DOHH2 (cell line): Measurements from ENCODE around the gene SMAD5.

ENCODE experiments used
- H3F3A ChIP-seq: fragments of 200-600 bp; sonication (generic), shearing (Covaris generic); 2 replicates; pipeline ENCODE4 v1.6.0; 2016; ENCODE audit warnings: antibody characterized with exemption, mild to moderate bottlenecking; ENCODE audit not compliant: control insufficient read depth, insufficient read depth
- H3K27ac ChIP-seq: fragments of 200-600 bp; sonication (generic); 2 replicates; pipeline ENCODE4 v1.5.1; 2014; ENCODE audit warnings: low read depth, mild to moderate bottlenecking, low read length, moderate library complexity
- H3K27me3 ChIP-seq: fragments of 200-600 bp; sonication (generic); 2 replicates; pipeline ENCODE4 v1.6.1; 2014; ENCODE audit warnings: mild to moderate bottlenecking, low read length, mixed read lengths; ENCODE audit not compliant: control insufficient read depth
- H3K36me3 ChIP-seq: fragments of 200-600 bp; sonication (generic); 2 replicates; pipeline ENCODE4 v1.6.1; 2014; ENCODE audit warnings: mild to moderate bottlenecking, low read length, moderate library complexity, mixed read lengths; ENCODE audit not compliant: control insufficient read depth
- H3K4me1 ChIP-seq: fragments of 200-600 bp; sonication (generic); 2 replicates; pipeline ENCODE4 v1.6.1; 2014; ENCODE audit warnings: mild to moderate bottlenecking, low read length, mixed read lengths; ENCODE audit not compliant: control insufficient read depth
- H3K4me2 ChIP-seq: fragments of 200-600 bp; sonication (generic); 2 replicates; pipeline ENCODE4 v1.6.0; 2014; ENCODE audit warnings: mild to moderate bottlenecking, low read length, moderate library complexity
- H3K4me3 ChIP-seq: fragments of 200-600 bp; sonication (generic); 2 replicates; pipeline ENCODE4 v1.5.1; 2014; ENCODE audit warnings: mild to moderate bottlenecking, low read length, mixed read lengths
- H3K79me2 ChIP-seq: fragments of 200-600 bp; sonication (generic); 2 replicates; pipeline ENCODE4 v1.6.1; 2014; ENCODE audit warnings: mild to moderate bottlenecking, low read length, mixed read lengths; ENCODE audit not compliant: control insufficient read depth
- H3K9me2 ChIP-seq: fragments of 200-600 bp; sonication (generic); replicated peaks from 2 replicates; pipeline ENCODE4 v1.6.1; 2014; ENCODE audit warnings: mild to moderate bottlenecking, low read length, mixed read lengths; ENCODE audit not compliant: control insufficient read depth
- H3K9me3 ChIP-seq: fragments of 200-600 bp; sonication (generic); 2 replicates; pipeline ENCODE4 v1.6.1; 2014; ENCODE audit warnings: antibody characterized with exemption, low read length, mixed read lengths; ENCODE audit not compliant: control insufficient read depth, insufficient read depth
- H4K20me1 ChIP-seq: fragments of 200-600 bp; sonication (generic); 2 replicates; pipeline ENCODE4 v1.6.0; 2014; ENCODE audit warnings: low read depth, mild to moderate bottlenecking, antibody characterized with exemption, low read length, moderate library complexity; ENCODE audit not compliant: control insufficient read depth, insufficient read depth
- CTCF ChIP-seq: fragments of 200-600 bp; sonication (generic); IDR thresholded peaks from one replicate; pipeline ENCODE4 v1.5.1; 2014; ENCODE audit warnings: antibody characterized with exemption, mild to moderate bottlenecking, low read depth, low read length; ENCODE audit not compliant: poor library complexity, severe bottlenecking
- EZH2phosphoT487 ChIP-seq: fragments of 200-600 bp; sonication (generic); IDR thresholded peaks from 2 replicates; pipeline ENCODE4 v1.6.1; 2017; ENCODE audit warnings: borderline replicate concordance, mild to moderate bottlenecking, antibody characterized with exemption, low read length, moderate library complexity, mixed read lengths

SMAD5 gene

GRCh38 chr5:136198453-136198852 lies 65.8 kb downstream of the SMAD5 start:
- Histone ChIP-seq H4K20me1 (no peaks in the 10 kb centered on the region), H3K36me3 (no peaks in the 10 kb centered on the region), H3K79me2 (no peaks in the 10 kb centered on the region), H3K9me2 (no peaks in the 10 kb centered on the region), H3K27me3 (no peaks in the 10 kb centered on the region), H3K27ac (no peak overlapping the region), H3K4me1 (no peaks in the 10 kb centered on the region), H3K4me3 (no peak overlapping the region), H3K9me3 (no peaks in the 10 kb centered on the region), H3K4me2 (no peak overlapping the region), H3F3A (no peaks in the 10 kb centered on the region)
- TF ChIP-seq EZH2phosphoT487 (no peak), CTCF (no peak)

- H3K4me2 ChIP-seq, result no peak overlapping the region
- H3K4me3 ChIP-seq, result no peak overlapping the region
- no peaks in the 10 kb centered on the region for H3F3A ChIP-seq
- H3K4me1 ChIP-seq, result no peaks in the 10 kb centered on the region
- no peak for TF ChIP-seq EZH2phosphoT487
- TF ChIP-seq CTCF, result no peak
- no peaks in the 10 kb centered on the region for H3K27me3 ChIP-seq
- H3K27ac ChIP-seq, result no peak overlapping the region
- no peaks in the 10 kb centered on the region for H3K79me2 ChIP-seq
- no peaks in the 10 kb centered on the region for H3K9me2 ChIP-seq
- H3K9me3 ChIP-seq, result no peaks in the 10 kb centered on the region
- no peaks in the 10 kb centered on the region for H3K36me3 ChIP-seq
- no peaks in the 10 kb centered on the region for H4K20me1 ChIP-seq
Measured at GRCh38 chr5:136199408-136199807, 66.8 kb downstream of the SMAD5 start.

- H3K4me1 ChIP-seq, result no peaks in the 10 kb centered on the region
- no peak overlapping the region for H3K4me3 ChIP-seq
- H3K9me3 ChIP-seq, result no peaks in the 10 kb centered on the region
- H3K79me2 ChIP-seq, result no peaks in the 10 kb centered on the region
- no peaks in the 10 kb centered on the region for H4K20me1 ChIP-seq
- no peaks in the 10 kb centered on the region for H3F3A ChIP-seq
- no peak overlapping the region for H3K4me2 ChIP-seq
- H3K27me3 ChIP-seq, result no peaks in the 10 kb centered on the region
- no peaks in the 10 kb centered on the region for H3K9me2 ChIP-seq
- no peaks in the 10 kb centered on the region for H3K36me3 ChIP-seq
- H3K27ac ChIP-seq, result no peak overlapping the region
- TF ChIP-seq EZH2phosphoT487 (no peak), CTCF (no peak)
Measured at GRCh38 chr5:136200130-136200529, 67.5 kb downstream of the SMAD5 start.

GRCh38 chr5:136200761-136201160 lies 68.1 kb downstream of the SMAD5 start:
- Histone ChIP-seq H3K4me2 (no peak overlapping the region), H3K9me3 (no peaks in the 10 kb centered on the region), H3K36me3 (no peaks in the 10 kb centered on the region), H3K4me1 (no peaks in the 10 kb centered on the region), H3K27ac (no peak overlapping the region), H3K27me3 (no peaks in the 10 kb centered on the region), H4K20me1 (no peaks in the 10 kb centered on the region), H3K9me2 (no peaks in the 10 kb centered on the region), H3K79me2 (no peaks in the 10 kb centered on the region), H3K4me3 (no peak overlapping the region), H3F3A (no peaks in the 10 kb centered on the region)
- no peak for TF ChIP-seq EZH2phosphoT487
